ENCODE data around the gene TNIK.

- TF ChIP-seq CTCF (conservative IDR thresholded peaks at IDR 0.05; ENCODE audit: low read depth, low read length) (no peak), EZH2 (IDR thresholded peaks at IDR 0.05; ENCODE audit: low read length, unreplicated experiment) (no peak)
Observed at GRCh38 chr3:171416666-171417065, 43.5 kb downstream of the TNIK start.
